Spleen (tissue), 7 donors: Measurements from ENCODE around the gene PRUNE1.

Source experiments
- CTCF ChIP-seq, 11 experiments: fragments of 200-600 bp in 7 of 11; fragments of 450-650 bp in 4 of 11; sonication (generic) in 4 of 11; IDR thresholded peaks in 8 of 11; conservative IDR thresholded peaks in 3 of 11; 1 replicate in 7 of 11; 2 replicates in 4 of 11; pipeline versions ENCODE4 v1.4.0 to v1.8.0; 2016 to 2021; ENCODE audit warnings: antibody characterized with exemption in 11 of 11, inconsistent platforms in 4 of 11, mild to moderate bottlenecking in 1 of 11
- POLR2A ChIP-seq, 3 donors: fragments of 450-650 bp; IDR thresholded peaks; one replicate each; pipeline ENCODE4 v1.5.1; 2017; ENCODE audit warnings: antibody characterized with exemption in 3 of 3, mild to moderate bottlenecking in 1 of 3
- POLR2AphosphoS5 ChIP-seq, 3 donors: sonication (generic); formaldehyde crosslinking; IDR thresholded peaks; one replicate each; pipeline ENCODE4 v1.5.1; 2017; ENCODE audit warnings: antibody characterized with exemption in 3 of 3
- donor health status: DM: no; HTN: no; CAD: no; lungs with moderate emphysema.
- donor health status: DM: no; HTN: no; CAD: no.
- donor health status: DM: no; HTN: no; CAD: no.

GRCh38 chr1:151048645-151049032, 40.4 kb downstream of the PRUNE1 start:
- TF ChIP-seq POLR2AphosphoS5 (IDR thresholded peaks at IDR 0.05) (peak in 1 of 3 donors; percentile 46), CTCF (IDR thresholded peaks at IDR 0.05 in 8 of 11, conservative IDR thresholded peaks at IDR 0.05 in 3 of 11) (peak in 4 of 11 experiments; percentile 0 to 58 (median 27)), POLR2A (IDR thresholded peaks at IDR 0.05) (no peak)
